PC-3 (cell line): ENCODE data around the gene CTSW. TPM values are rescaled to one million over a fixed set of nuclear protein-coding genes. Genes with fewer than 3 reads are reported as not detected.

ENCODE experiments used
- ATAC-seq: fragments of 200-7000 bp; cut with Tn5 transposase; 2 replicates; pipeline ENCODE4 v1.9.1; 2020; ENCODE audit warnings: mild to moderate bottlenecking, moderate library complexity
- BruUV-seq: library from RNA; stranded (reverse); fragments of 400-500 nt; replicated peaks from 2 replicates; lab custom pipeline; 2021; lab: Mats Ljungman, UMichigan
- CTCF ChIA-PET: fragments of 300-600 bp; sonication (Branson Sonifier 250); formaldehyde crosslinking; loops from one replicate; lab custom pipeline; 2022; ENCODE audit warnings: antibody characterized with exemption; lab: Charles Lee
- POLR2A ChIA-PET: fragments of 300-600 bp; sonication (Branson Sonifier 250); formaldehyde crosslinking; loops from one replicate; lab custom pipeline; 2022; ENCODE audit warnings: antibody characterized with exemption; ENCODE audit not compliant: unreplicated experiment; lab: Charles Lee
- DNase-seq: peaks from one replicate; pipeline ENCODE4 v3.0.0-alpha.2; 2015
- H2AFZ ChIP-seq: fragments of 300-600 bp; sonication (generic); 2 replicates; pipeline ENCODE4 v1.6.0; 2016; ENCODE audit warnings: antibody characterized with exemption, low read length
- H3F3A ChIP-seq: fragments of 300-600 bp; sonication (generic); one replicate; pipeline ENCODE4 v1.6.0; 2017; ENCODE audit warnings: antibody characterized with exemption, low read length, control low read depth, mild to moderate bottlenecking; ENCODE audit not compliant: unreplicated experiment
- H3K27ac ChIP-seq: fragments of 300-600 bp; sonication (generic); 2 replicates; pipeline ENCODE4 v1.5.1; 2016; ENCODE audit warnings: mild to moderate bottlenecking, low read length
- H3K27me3 ChIP-seq: fragments of 300-600 bp; sonication (generic); 2 replicates; pipeline ENCODE4 v1.6.1; 2016; ENCODE audit warnings: low read length, mixed read lengths
- H3K36me3 ChIP-seq: fragments of 300-600 bp; sonication (generic); 2 replicates; pipeline ENCODE4 v1.6.1; 2016; ENCODE audit warnings: low read depth, mixed run types, low read length, mixed read lengths
- H3K4me1 ChIP-seq: fragments of 300-600 bp; sonication (generic); 2 replicates; pipeline ENCODE4 v1.5.1; 2016; ENCODE audit warnings: low read length; ENCODE audit not compliant: insufficient read depth
- H3K4me2 ChIP-seq: fragments of 300-600 bp; sonication (generic); 2 replicates; pipeline ENCODE4 v1.6.0; 2016; ENCODE audit warnings: low read length
- H3K4me3 ChIP-seq: fragments of 300-600 bp; sonication (generic); 2 replicates; pipeline ENCODE4 v1.5.1; 2016; ENCODE audit warnings: mild to moderate bottlenecking, low read length, mixed read lengths
- H3K79me2 ChIP-seq: fragments of 300-600 bp; sonication (generic); 2 replicates; pipeline ENCODE4 v1.6.1; 2017; ENCODE audit warnings: low read length, mixed read lengths
- H3K9ac ChIP-seq: fragments of 300-600 bp; sonication (generic); 2 replicates; pipeline ENCODE4 v1.6.0; 2016; ENCODE audit warnings: mild to moderate bottlenecking, low read length
- H3K9me2 ChIP-seq: fragments of 300-600 bp; sonication (generic); replicated peaks from 2 replicates; pipeline ENCODE4 v1.6.1; 2016; ENCODE audit warnings: mixed run types, low read length, mixed read lengths
- H3K9me3 ChIP-seq: fragments of 300-600 bp; sonication (generic); 2 replicates; pipeline ENCODE4 v1.6.1; 2016; ENCODE audit warnings: low read length, mixed read lengths
- H4K20me1 ChIP-seq: fragments of 300-600 bp; sonication (generic); 2 replicates; pipeline ENCODE4 v1.6.1; 2016; ENCODE audit warnings: low read length, mixed read lengths
- CTCF ChIP-seq: fragments of 300-600 bp; sonication (generic); conservative IDR thresholded peaks from 2 replicates; pipeline ENCODE4 v1.5.1; 2017; ENCODE audit warnings: antibody characterized with exemption, low read depth, mild to moderate bottlenecking, low read length
- EZH2 ChIP-seq: fragments of 300-600 bp; sonication (generic); IDR thresholded peaks from one replicate; pipeline ENCODE4 v1.6.1; 2017; ENCODE audit warnings: antibody characterized with exemption, mild to moderate bottlenecking, low read length; ENCODE audit not compliant: unreplicated experiment
- EZH2phosphoT487 ChIP-seq: fragments of 300-600 bp; sonication (generic); IDR thresholded peaks from 2 replicates; pipeline ENCODE4 v1.6.1; 2018; ENCODE audit warnings: mild to moderate bottlenecking, antibody characterized with exemption, low read length, borderline replicate concordance
- intact Hi-C: fragments of 100-400 bp; cut with micrococcal nuclease; formaldehyde crosslinking; loops from 2 replicates; pipeline ENCODE4 v1.9.0; 2023
- total RNA-seq: library from RNA; depleted of rRNA; stranded (reverse); fragments of >200 nt; gene quantifications from 2 replicates; pipeline ENCODE4 v1.2.3, GENCODE V29; 2014

The CTSW gene
- total RNA-seq, 1 experiment from 2014 or later = 0.11 TPM

GRCh38 chr11:65859095-65859811, 20.4 kb upstream of the CTSW start:
- intact Hi-C loops = loop anchor here (1.0 to 2.0 kb wide), 2 partner anchors 30 to 244 kb away; partner anchors contain the start of genes FIBP and PCNX3
- no TSS peak for BruUV-seq
- ATAC-seq = peak; percentile 63
- POLR2A ChIA-PET = interaction anchor here (0.6 to 1.8 kb wide), 11 partner anchors 10 to 441 kb away, joined by 3 to 23 read pairs (median 5); partner anchors contain the start of genes CCDC85B, FIBP, FOSL1 and RNASEH2C
- Histone ChIP-seq H3F3A (peaks cover 11% of the 10 kb centered on the region), H3K9me2 (no peaks in the 10 kb centered on the region), H3K27me3 (no peaks in the 10 kb centered on the region), H3K79me2 (peaks cover 63% of the 10 kb centered on the region), H3K9me3 (no peaks in the 10 kb centered on the region), H3K9ac (peak overlapping the region; percentile 90), H3K4me3 (peak overlapping the region; percentile 79), H4K20me1 (peaks cover 33% of the 10 kb centered on the region), H3K4me1 (peaks cover 41% of the 10 kb centered on the region), H2AFZ (peak overlapping the region; percentile 93), H3K36me3 (peaks cover 31% of the 10 kb centered on the region), H3K27ac (peak overlapping the region; percentile 74), H3K4me2 (peak overlapping the region; percentile 98)
- CTCF ChIA-PET = interaction anchor here (0.6 to 2.6 kb wide), 16 partner anchors 8 to 454 kb away, joined by 3 to 26 read pairs (median 4); partner anchors contain the start of genes CCDC85B, FIBP and PCNX3
- TF ChIP-seq EZH2phosphoT487 (no peak), EZH2 (no peak), CTCF (no peak)
- peak; percentile 99 for DNase-seq

- TF ChIP-seq CTCF (no peak), EZH2phosphoT487 (no peak), EZH2 (no peak)
- no peak for DNase-seq
- BruUV-seq = no TSS peak
These were observed 19.8 kb upstream of the CTSW start for GRCh38 chr11:65859812-65860277.

More at GRCh38 chr11:65859812-65860277, 19.8 kb upstream of the CTSW start:
- intact Hi-C loops = loop anchor here (1.0 to 2.0 kb wide), 3 partner anchors 29 to 245 kb away; partner anchors contain the start of genes FIBP, KAT5 and PCNX3
- peaks cover 57% of the 10 kb centered on the region for H3K79me2 ChIP-seq
- peak overlapping the region; percentile 90; the same call in 1 of the 2 replicates for H3K9ac ChIP-seq
- H3F3A ChIP-seq = peaks cover 11% of the 10 kb centered on the region
- peak overlapping the region; percentile 79 for H3K4me3 ChIP-seq
- H3K27ac ChIP-seq = peak overlapping the region; percentile 74
- H2AFZ ChIP-seq = peak overlapping the region; percentile 93
- H3K36me3 ChIP-seq = peaks cover 31% of the 10 kb centered on the region
- H3K27me3 ChIP-seq = no peaks in the 10 kb centered on the region
- no peaks in the 10 kb centered on the region for H3K9me3 ChIP-seq
- peaks cover 27% of the 10 kb centered on the region for H4K20me1 ChIP-seq
- ChIA-PET POLR2A (interaction anchor here (0.6 to 1.8 kb wide), 9 partner anchors 10 to 442 kb away, joined by 3 to 23 read pairs (median 5); partner anchors contain the start of genes CCDC85B, FIBP, FOSL1 and RNASEH2C), CTCF (interaction anchor here (0.6 to 2.6 kb wide), 13 partner anchors 8 to 244 kb away, joined by 3 to 26 read pairs (median 4); partner anchors contain the start of genes CCDC85B, FIBP and PCNX3)
- H3K4me2 ChIP-seq = peak overlapping the region; percentile 98
- ATAC-seq = no peak
- H3K4me1 ChIP-seq = peaks cover 36% of the 10 kb centered on the region
- H3K9me2 ChIP-seq = no peaks in the 10 kb centered on the region
